RWPE2 (cell line): ENCODE data around the gene PHOSPHO2.

Experiments used
- ATAC-seq: fragments of 200-7000 bp; cut with Tn5 transposase; 3 replicates; pipeline ENCODE4 v1.9.1; 2021; ENCODE audit warnings: low read depth
- DNase-seq: peaks from one replicate; pipeline ENCODE4 v3.0.0-alpha.2; 2020; ENCODE audit warnings: low spot score
- H3K27ac ChIP-seq: fragments of 450-650 bp; 2 replicates; pipeline ENCODE4 v1.5.1; 2017; ENCODE audit warnings: mild to moderate bottlenecking; ENCODE audit not compliant: poor library complexity, severe bottlenecking
- H3K27me3 ChIP-seq: fragments of 250-450 bp; sonication (Bioruptor Pico); 2 replicates; pipeline ENCODE4 v1.5.1; 2021; ENCODE audit warnings: mild to moderate bottlenecking, moderate library complexity; ENCODE audit not compliant: insufficient read depth, poor library complexity, severe bottlenecking
- H3K36me3 ChIP-seq: fragments of 250-450 bp; sonication (Bioruptor Pico); 2 replicates; pipeline ENCODE4 v1.5.1; 2020; ENCODE audit warnings: low read depth, mild to moderate bottlenecking, moderate library complexity
- H3K4me1 ChIP-seq: fragments of 250-450 bp; sonication (Bioruptor Pico); 2 replicates; pipeline ENCODE4 v1.5.1; 2021; ENCODE audit warnings: mild to moderate bottlenecking, moderate library complexity; ENCODE audit not compliant: insufficient read depth, poor library complexity, severe bottlenecking
- H3K4me3 ChIP-seq: fragments of 250-450 bp; sonication (Bioruptor Pico); 2 replicates; pipeline ENCODE4 v1.5.1; 2021; ENCODE audit warnings: mild to moderate bottlenecking, moderate library complexity; ENCODE audit not compliant: severe bottlenecking
- H3K9me3 ChIP-seq: fragments of 250-450 bp; sonication (Bioruptor Pico); 2 replicates; pipeline ENCODE4 v1.5.1; 2021; ENCODE audit warnings: mild to moderate bottlenecking, moderate library complexity; ENCODE audit not compliant: severe bottlenecking
- TF ChIP-seq, protein P1 (sequence below): fragments of 450-650 bp; IDR thresholded peaks from one replicate; pipeline ENCODE4 v1.5.1; 2017; ENCODE audit warnings: mild to moderate bottlenecking, moderate library complexity; ENCODE audit not compliant: poor library complexity, severe bottlenecking

PHOSPHO2 gene

DNA sequence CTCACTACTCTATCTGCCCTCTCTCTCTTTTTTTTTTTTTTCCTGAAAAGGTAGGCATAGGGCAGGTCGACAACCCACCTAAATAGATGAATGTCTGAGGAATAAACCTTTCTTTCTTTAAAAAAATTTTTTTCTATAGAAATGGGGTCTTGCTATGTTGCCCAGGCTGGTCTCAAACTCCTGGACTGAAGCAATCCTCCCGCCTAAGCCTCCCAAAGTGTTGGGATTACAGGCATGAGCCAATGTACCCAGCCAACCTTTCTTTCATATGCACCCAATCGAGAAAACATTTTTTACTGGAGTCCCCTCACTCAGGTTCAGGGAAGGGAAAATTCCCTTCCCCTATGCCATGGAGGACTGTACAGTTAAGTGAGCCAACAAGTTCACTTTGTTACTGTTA lies 31.0 kb upstream of the PHOSPHO2 start:
- no peaks in the 10 kb centered on the region for H3K9me3 ChIP-seq
- no peaks in the 10 kb centered on the region for H3K27me3 ChIP-seq
- no peak for ATAC-seq
- no peak overlapping the region for H3K27ac ChIP-seq
- TF ChIP-seq, protein P1, sequence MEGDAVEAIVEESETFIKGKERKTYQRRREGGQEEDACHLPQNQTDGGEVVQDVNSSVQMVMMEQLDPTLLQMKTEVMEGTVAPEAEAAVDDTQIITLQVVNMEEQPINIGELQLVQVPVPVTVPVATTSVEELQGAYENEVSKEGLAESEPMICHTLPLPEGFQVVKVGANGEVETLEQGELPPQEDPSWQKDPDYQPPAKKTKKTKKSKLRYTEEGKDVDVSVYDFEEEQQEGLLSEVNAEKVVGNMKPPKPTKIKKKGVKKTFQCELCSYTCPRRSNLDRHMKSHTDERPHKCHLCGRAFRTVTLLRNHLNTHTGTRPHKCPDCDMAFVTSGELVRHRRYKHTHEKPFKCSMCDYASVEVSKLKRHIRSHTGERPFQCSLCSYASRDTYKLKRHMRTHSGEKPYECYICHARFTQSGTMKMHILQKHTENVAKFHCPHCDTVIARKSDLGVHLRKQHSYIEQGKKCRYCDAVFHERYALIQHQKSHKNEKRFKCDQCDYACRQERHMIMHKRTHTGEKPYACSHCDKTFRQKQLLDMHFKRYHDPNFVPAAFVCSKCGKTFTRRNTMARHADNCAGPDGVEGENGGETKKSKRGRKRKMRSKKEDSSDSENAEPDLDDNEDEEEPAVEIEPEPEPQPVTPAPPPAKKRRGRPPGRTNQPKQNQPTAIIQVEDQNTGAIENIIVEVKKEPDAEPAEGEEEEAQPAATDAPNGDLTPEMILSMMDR = no peak
- no peaks in the 10 kb centered on the region for H3K36me3 ChIP-seq
- DNase-seq = no peak
- no peak overlapping the region for H3K4me3 ChIP-seq
- H3K4me1 ChIP-seq = no peaks in the 10 kb centered on the region

DNA sequence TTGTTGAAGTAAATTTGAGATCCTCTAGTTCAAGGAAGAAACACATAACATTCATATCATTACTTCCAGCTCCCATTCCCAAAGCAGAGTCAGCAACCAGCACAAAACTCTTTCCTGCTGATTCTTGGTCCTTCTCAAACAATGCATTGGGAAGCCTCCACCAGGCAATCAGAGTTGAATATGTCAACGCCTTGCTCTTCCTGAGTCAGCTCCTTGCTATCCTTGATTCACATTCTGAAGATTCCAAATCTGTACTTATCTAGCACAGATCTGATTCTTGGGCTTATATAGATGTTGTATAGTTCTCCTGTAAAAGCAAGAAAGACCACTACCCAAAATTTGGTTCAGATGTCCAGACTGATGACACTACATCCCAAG lies 29.7 kb upstream of the PHOSPHO2 start:
- ATAC-seq (no peak; the same call in 2 of the 3 replicates), DNase-seq (no peak)
- Histone ChIP-seq H3K27me3 (no peaks in the 10 kb centered on the region), H3K4me3 (no peak overlapping the region), H3K36me3 (no peaks in the 10 kb centered on the region), H3K4me1 (no peaks in the 10 kb centered on the region), H3K27ac (no peak overlapping the region), H3K9me3 (no peaks in the 10 kb centered on the region)
- TF ChIP-seq, protein P1 = no peak

DNA sequence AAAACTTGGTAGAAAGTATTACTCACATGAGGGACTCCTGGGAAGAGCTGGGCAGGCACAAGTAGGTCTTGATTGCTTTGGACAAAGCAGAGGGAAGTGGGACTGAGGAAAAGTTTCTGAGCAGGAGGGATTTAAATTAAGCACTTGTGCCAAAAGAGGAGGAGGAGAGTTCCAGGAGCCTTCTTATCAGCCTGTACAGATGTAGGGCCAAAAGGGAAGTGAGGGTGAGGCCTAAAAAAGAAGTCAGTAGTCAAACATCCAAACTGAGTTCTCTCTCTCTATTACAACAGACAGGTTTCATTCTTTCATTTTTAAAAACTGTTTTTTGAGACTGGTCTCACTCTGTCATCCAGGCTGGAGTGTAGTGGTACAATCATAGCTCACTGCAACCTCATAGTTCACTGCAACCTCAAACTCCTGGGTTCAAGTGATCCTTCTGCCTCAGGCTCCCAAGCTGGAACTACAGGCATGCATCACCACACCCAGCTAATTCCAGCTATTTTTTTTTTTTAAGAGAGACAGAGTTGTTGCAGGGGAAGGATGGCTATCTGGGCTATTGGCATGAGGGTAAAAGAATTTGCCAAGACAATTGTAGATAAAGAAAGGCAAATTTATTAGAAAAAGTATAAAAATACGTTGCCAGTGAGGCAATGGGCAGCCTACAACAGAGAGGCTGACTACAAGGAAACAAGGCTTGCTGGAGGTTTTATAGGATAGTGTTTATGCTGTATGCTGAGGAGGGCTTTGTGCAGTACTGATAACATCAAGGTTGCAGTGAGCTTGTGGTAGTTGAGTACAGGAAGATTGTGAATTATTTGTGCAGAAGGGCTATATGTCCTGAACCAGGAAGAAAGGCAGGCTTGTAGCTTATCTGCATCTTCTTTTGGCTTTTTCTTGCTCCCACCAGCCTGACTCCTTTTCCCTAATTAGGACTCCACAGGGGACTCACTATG lies 29.0 kb upstream of the PHOSPHO2 start:
- no peak for ATAC-seq
- TF ChIP-seq, protein P1 = no peak
- no peak overlapping the region for H3K4me3 ChIP-seq
- no peak overlapping the region for H3K27ac ChIP-seq
- no peaks in the 10 kb centered on the region for H3K36me3 ChIP-seq
- no peaks in the 10 kb centered on the region for H3K9me3 ChIP-seq
- no peaks in the 10 kb centered on the region for H3K4me1 ChIP-seq
- H3K27me3 ChIP-seq = no peaks in the 10 kb centered on the region
- no peak for DNase-seq

DNA sequence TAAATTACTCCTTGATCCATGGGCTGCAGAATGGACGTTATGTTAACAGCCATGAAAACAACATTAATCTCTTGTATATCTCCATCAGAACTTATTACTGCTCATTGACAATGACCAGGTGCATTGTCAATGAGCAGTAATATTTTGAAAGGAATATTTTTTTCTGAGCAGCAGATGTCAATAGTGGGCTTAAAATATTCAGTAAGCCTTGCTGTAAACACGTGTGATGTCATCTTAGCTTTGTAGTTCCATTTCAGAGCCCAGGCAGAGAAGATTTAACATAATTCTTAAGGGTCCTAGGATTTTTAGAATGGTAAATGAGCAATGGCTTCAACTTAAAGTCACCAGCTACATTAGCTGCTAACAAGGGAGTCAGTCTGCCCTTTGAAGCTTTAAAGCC lies 26.7 kb upstream of the PHOSPHO2 start:
- H3K27ac ChIP-seq = no peak overlapping the region
- no peak overlapping the region for H3K4me3 ChIP-seq

More for the DNA sequence above, 26.7 kb upstream of the PHOSPHO2 start:
- TF ChIP-seq, protein P1 = no peak
- no peak for ATAC-seq
- DNase-seq = no peak
- no peaks in the 10 kb centered on the region for H3K4me1 ChIP-seq
- no peaks in the 10 kb centered on the region for H3K27me3 ChIP-seq
- no peaks in the 10 kb centered on the region for H3K36me3 ChIP-seq
- H3K9me3 ChIP-seq = no peaks in the 10 kb centered on the region
